D721Med (cell line): Measurements from ENCODE around the gene DHX34.
"Not testable (repeated sequence)": the region's sequence is repeated elsewhere in the genome, so short reads cannot be mapped to it uniquely, and the experiment has no call there.

Experiments
- DNase-seq: peaks from one replicate; pipeline ENCODE4 v3.0.0; 2011; ENCODE audit warnings: low spot score; ENCODE audit not compliant: insufficient read length
- FAIRE-seq: peaks from 2 replicates; lab custom pipeline; 2011; peaks lifted over from hg19 to GRCh38; lab: Jason Lieb, UNC
- TF ChIP-seq, protein P1 (sequence below): IDR thresholded peaks from 2 replicates; pipeline ENCODE4 v1.5.1; 2012; ENCODE audit warnings: mild to moderate bottlenecking, control low read depth; ENCODE audit not compliant: insufficient read depth; ENCODE audit errors: missing control alignments

Gene DHX34

DNA sequence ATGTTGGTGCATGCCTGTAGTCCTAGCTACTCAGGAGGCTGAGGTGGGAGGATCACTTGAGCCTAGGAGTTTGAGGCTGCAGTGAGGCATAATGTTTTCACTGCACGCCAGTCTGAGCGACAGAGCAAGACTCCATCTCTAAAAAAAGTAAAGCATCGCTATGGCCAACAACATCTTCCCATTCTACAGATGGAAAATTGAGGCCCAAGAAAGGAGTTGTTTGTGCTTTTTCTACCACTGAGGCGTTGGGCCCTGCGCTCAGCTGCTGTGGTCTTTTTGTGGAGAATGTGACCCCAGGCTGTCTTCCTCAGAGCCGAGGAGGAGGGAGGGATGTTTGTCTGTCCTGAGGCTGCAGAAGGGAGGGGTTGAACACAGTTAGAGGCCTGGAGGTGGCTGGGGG is 17.6 kb upstream of the DHX34 start:
- DNase-seq, result no peak
- no peak for FAIRE-seq
- TF ChIP-seq, protein P1, sequence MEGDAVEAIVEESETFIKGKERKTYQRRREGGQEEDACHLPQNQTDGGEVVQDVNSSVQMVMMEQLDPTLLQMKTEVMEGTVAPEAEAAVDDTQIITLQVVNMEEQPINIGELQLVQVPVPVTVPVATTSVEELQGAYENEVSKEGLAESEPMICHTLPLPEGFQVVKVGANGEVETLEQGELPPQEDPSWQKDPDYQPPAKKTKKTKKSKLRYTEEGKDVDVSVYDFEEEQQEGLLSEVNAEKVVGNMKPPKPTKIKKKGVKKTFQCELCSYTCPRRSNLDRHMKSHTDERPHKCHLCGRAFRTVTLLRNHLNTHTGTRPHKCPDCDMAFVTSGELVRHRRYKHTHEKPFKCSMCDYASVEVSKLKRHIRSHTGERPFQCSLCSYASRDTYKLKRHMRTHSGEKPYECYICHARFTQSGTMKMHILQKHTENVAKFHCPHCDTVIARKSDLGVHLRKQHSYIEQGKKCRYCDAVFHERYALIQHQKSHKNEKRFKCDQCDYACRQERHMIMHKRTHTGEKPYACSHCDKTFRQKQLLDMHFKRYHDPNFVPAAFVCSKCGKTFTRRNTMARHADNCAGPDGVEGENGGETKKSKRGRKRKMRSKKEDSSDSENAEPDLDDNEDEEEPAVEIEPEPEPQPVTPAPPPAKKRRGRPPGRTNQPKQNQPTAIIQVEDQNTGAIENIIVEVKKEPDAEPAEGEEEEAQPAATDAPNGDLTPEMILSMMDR, result no peak

DNA sequence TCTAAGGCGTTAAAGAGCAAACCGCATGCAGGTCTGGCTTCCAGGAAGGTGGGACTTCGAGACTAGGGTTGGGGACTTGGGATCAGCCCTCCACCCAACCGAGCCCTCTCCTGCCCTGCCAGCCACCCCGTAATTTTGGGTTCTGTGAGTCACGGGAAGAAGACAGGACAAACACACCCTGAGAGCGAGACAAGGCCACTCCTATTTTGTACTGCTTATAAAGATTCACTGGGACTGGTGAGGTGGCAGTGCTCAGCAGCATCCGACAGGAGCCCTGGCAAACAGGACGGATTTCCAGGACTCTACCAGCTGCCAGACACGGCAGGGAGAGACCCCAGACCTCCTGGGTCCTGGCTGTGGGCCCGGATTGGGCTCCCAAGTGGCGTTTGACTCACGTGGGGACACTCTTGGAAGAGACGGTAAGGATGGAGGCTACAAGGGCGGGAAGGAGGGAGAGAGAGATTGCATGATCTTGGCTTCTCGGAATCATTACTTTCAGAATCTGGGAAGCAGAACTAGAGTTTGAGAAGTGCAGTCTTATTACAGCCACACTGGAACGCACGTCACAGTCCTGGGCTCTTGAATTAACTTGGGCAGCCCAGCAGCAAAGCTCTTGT is 17.1 kb upstream of the DHX34 start, which contains the start of gene C5AR2:
Gene C5AR2, plus strand, starts transcription at position 245 of the 617 bp plus-strand sequence. CDS start 8,625 bp downstream, outside the sequence.
- DNase-seq (no peak), FAIRE-seq (no peak)
- TF ChIP-seq, protein P1, result no peak

DNA sequence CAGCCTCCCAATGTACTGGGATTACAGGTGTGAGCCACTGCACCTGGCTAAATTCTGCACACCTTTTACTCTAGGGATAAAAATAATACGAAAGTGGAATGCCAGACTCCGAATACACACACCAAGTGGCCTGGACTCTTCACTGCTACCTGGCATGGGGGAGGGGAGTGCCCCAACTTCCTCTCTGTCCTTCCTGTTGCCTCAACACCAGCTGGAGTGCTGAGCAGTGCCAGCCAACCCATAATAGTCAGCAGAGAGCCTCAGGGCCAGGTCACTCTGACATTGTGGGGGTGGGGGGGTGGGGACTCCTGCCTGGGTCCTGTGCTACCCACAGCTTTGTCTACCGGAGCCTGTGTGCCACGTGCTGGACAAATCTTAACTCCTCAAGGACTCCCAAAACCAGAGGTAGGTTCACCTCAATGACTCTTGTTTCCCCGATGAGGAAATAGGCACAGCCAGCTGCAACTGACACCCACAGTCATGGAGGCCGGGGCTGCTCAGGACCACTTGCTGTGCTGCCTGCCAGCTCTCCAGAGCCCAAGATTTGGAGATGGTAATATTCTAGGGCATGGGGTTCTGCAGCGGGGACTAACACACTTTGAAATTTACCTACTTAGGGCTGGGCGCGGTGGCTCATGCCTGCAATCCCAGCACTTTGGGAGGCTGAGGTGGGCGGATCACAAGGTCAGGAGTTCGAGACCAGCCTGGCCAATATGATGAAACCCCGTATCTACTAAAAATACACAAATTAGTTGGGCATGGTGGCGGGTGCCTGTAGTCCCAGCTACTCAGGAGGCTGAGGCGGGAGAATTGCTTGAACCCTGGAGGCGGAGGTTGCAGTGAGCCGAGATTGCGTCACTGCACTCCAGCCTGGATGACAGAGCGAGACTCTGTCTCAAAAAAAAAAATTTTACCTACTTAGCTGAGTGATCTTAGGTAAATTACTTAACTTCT is 12.1 kb upstream of the DHX34 start:
- not testable (repeated sequence) for FAIRE-seq, DNase-seq

DNA sequence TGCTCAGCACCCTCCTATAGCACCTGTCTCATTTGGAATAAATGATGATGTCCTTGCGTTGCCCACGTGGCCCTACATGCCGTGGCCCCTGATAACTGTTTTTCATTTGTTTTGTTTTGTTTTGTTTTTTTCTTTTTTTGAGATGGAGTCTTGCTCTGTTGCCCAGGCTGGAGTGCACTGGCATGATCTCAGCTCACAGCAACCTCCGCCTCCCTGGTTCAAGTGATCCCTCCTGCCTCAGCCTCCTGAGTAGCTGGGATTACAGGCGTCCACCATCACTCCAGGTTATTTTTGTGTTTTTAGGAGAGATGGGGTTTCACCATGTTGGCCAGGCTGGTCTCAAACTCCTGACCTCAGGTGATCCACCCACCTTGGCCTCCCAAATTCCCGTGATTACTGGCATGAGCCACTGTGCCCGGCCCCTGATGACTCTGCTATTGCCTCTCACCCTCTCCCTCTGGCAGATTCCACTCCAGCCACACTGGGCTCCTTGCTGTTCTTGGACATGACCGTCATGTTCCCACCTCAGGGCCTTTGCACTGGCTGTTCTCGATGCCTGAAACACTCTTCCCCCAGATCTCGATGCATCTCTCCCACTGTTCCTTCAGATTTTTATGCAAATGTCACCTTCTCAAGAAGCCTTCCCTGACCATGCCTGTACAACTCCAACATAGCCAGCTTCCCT is 9.8 kb upstream of the DHX34 start:
- FAIRE-seq, result no peak
- TF ChIP-seq, protein P1, result no peak
- no peak for DNase-seq

DNA sequence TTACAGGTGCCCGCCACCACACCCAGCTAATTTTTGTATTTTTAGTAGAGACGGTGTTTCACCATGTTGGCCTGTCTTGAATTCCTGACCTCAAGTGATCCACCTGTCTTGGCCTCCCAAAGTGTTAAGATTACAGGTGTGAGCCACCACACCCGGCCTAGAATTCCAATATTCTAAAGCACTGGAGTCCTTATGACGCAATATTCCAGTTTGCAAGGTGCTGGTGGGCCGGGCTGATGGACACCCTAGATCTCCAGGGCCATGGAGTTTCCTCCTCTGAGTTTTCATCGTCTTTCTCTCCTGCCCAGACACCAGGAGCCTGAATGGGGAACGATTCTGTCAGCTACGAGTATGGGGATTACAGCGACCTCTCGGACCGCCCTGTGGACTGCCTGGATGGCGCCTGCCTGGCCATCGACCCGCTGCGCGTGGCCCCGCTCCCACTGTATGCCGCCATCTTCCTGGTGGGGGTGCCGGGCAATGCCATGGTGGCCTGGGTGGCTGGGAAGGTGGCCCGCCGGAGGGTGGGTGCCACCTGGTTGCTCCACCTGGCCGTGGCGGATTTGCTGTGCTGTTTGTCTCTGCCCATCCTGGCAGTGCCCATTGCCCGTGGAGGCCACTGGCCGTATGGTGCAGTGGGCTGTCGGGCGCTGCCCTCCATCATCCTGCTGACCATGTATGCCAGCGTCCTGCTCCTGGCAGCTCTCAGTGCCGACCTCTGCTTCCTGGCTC is 8.5 kb upstream of the DHX34 start:
- no peak for DNase-seq
- FAIRE-seq, result no peak
- TF ChIP-seq, protein P1, result no peak

DNA sequence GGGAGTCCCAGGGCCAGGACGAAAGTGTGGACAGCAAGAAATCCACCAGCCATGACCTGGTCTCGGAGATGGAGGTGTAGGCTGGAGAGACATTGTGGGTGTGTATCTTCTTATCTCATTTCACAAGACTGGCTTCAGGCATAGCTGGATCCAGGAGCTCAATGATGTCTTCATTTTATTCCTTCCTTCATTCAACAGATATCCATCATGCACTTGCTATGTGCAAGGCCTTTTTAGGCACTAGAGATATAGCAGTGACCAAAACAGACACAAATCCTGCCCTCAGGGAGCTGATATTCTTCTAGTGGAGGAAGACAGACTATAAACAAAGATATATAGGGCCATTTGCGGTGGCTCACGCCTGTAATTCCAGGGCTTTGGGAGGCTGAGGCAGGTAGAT is 7.4 kb upstream of the DHX34 start:
- FAIRE-seq (no peak), DNase-seq (no peak)
- TF ChIP-seq, protein P1, result no peak

DNA sequence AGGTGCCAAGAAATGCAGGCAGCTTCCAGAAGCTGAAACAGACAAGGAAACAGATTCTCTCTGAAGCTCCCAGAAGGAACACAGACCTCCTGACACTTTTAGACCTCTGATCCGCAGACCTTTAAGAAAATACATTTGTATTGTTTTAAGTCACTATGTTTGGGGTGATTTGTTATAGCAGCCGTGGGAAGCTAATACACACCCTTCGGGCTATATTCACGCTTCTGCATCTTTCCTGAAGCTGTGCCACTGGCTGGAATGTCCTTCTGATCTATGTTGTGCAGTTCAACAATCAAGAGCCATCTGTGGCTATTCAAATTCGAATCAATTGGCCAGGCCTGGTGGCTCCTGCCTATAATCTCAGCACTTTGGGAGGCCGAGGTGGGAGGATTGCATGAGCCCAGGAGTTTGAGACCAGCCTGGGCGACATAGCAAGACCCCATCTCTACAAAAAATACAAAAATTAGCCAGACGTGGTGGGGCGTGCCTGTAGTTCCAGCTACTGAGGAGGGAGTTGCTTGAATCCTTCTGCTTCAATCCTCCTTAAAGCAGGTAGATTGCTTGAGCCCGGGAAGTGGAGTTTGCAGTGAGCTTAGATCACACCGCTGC is 5.8 kb upstream of the DHX34 start:
- DNase-seq (no peak), FAIRE-seq (no peak)
- TF ChIP-seq, protein P1, result no peak
